Measurements from ENCODE around the gene ANK2. TPM values are rescaled to one million over a fixed set of nuclear protein-coding genes. Genes with fewer than 3 reads are reported as not detected.

The ANK2 gene
- total and polyA plus RNA-seq, 2 experiments from 2014 or later = 49.4 to 190 TPM

- DNase-seq (ENCODE audit: low read depth in 1 of 2, low spot score in 1 of 2) = peak in 1 of 2 donors; percentile 1
- no peak for TF ChIP-seq CTCF (IDR thresholded peaks at IDR 0.05; ENCODE audit: low read depth, low read length)
- no peaks in the 10 kb centered on the region for H3K4me1 ChIP-seq (ENCODE audit: low read depth)
- H3K27ac ChIP-seq = no peak overlapping the region
- no peak overlapping the region for H3K4me3 ChIP-seq
- H3K27me3 ChIP-seq = no peaks in the 10 kb centered on the region
- H3K36me3 ChIP-seq = no peaks in the 10 kb centered on the region
- no peaks in the 10 kb centered on the region for H3K9me3 ChIP-seq (ENCODE audit: low read depth)
Measured at GRCh38 chr4:113248320-113248719, 198.9 kb downstream of the ANK2 start.

GRCh38 chr4:113255628-113256027, 206.2 kb downstream of the ANK2 start:
- no peak for TF ChIP-seq CTCF (IDR thresholded peaks at IDR 0.05; ENCODE audit: low read depth, low read length)
- peaks cover 7% of the 10 kb centered on the region for H3K36me3 ChIP-seq
- no peak overlapping the region for H3K4me3 ChIP-seq
- no peaks in the 10 kb centered on the region for H3K9me3 ChIP-seq (ENCODE audit: low read depth)
- H3K27ac ChIP-seq = no peak overlapping the region
- H3K27me3 ChIP-seq = no peaks in the 10 kb centered on the region
- DNase-seq (ENCODE audit: low read depth in 1 of 2, low spot score in 1 of 2) = no peak
- no peaks in the 10 kb centered on the region for H3K4me1 ChIP-seq (ENCODE audit: low read depth)

- Histone ChIP-seq H3K27me3 (no peaks in the 10 kb centered on the region), H3K9me3 (ENCODE audit: low read depth) (no peaks in the 10 kb centered on the region), H3K36me3 (peaks cover 7% of the 10 kb centered on the region), H3K4me3 (no peak overlapping the region), H3K27ac (no peak overlapping the region), H3K4me1 (ENCODE audit: low read depth) (no peaks in the 10 kb centered on the region)
- no peak for TF ChIP-seq CTCF (IDR thresholded peaks at IDR 0.05; ENCODE audit: low read depth, low read length)
- DNase-seq (ENCODE audit: low read depth in 1 of 2, low spot score in 1 of 2) = peak in 1 of 2 donors; percentile 16
Measured at GRCh38 chr4:113256946-113257345, 207.5 kb downstream of the ANK2 start.

- TF ChIP-seq CTCF (IDR thresholded peaks at IDR 0.05; ENCODE audit: low read depth, low read length) = no peak
- H3K27me3 ChIP-seq = no peaks in the 10 kb centered on the region
- H3K27ac ChIP-seq = no peak overlapping the region
- H3K4me1 ChIP-seq (ENCODE audit: low read depth) = no peaks in the 10 kb centered on the region
- no peak overlapping the region for H3K4me3 ChIP-seq
- H3K9me3 ChIP-seq (ENCODE audit: low read depth) = no peaks in the 10 kb centered on the region
- no peak for DNase-seq (ENCODE audit: low read depth in 1 of 2, low spot score in 1 of 2)
- H3K36me3 ChIP-seq = peaks cover 5% of the 10 kb centered on the region
Measured at GRCh38 chr4:113260688-113261087, 211.2 kb downstream of the ANK2 start.

- Histone ChIP-seq H3K4me1 (ENCODE audit: low read depth) (no peaks in the 10 kb centered on the region), H3K36me3 (no peaks in the 10 kb centered on the region), H3K9me3 (ENCODE audit: low read depth) (no peaks in the 10 kb centered on the region), H3K4me3 (no peak overlapping the region), H3K27ac (no peak overlapping the region), H3K27me3 (no peaks in the 10 kb centered on the region)
- TF ChIP-seq CTCF (IDR thresholded peaks at IDR 0.05; ENCODE audit: low read depth, low read length) = no peak
- no peak for DNase-seq (ENCODE audit: low read depth in 1 of 2, low spot score in 1 of 2)
Measured at GRCh38 chr4:113263274-113263673, 213.8 kb downstream of the ANK2 start.
